ENCODE measurements around the gene DCHS2. TPM values are rescaled to one million over a fixed set of nuclear protein-coding genes. Genes with fewer than 3 reads are reported as not detected.

The DCHS2 gene
- total and polyA plus RNA-seq, 2 of the 8 experiments (the other 6 are each of a cell fraction or from before 2014, with no cell fraction given), result 0.54 to 2.6 TPM

- no peak for FAIRE-seq
- no peak overlapping the region; a peak in 1 of 4 replicates for H3K4me2 ChIP-seq (ENCODE audit: insufficient read depth in 1 of 2, low read depth in 2 of 2, low read length in 2 of 2)
Observed at GRCh38 chr4:154414796-154415195, 76.8 kb downstream of the DCHS2 start.

More at GRCh38 chr4:154414796-154415195, 76.8 kb downstream of the DCHS2 start:
- Histone ChIP-seq H4K91ac (replicated peaks; ENCODE audit: insufficient read length, low read length) (no peak overlapping the region), H3K9ac (replicated peaks in 1 of 4; ENCODE audit: extremely low read depth in 1 of 4, low read depth in 3 of 4, low read length in 3 of 4) (no peak overlapping the region; a peak in 1 of 7 replicates), H4K8ac (ENCODE audit: extremely low read depth, insufficient read depth, low read length) (no peak overlapping the region), H3K79me1 (ENCODE audit: low read depth, low read length) (no peaks in the 10 kb centered on the region), H3K4me1 (replicated peaks in 1 of 4; ENCODE audit: control insufficient read depth in 3 of 4, insufficient read depth in 4 of 4, low read length in 3 of 4) (peaks cover 0 to 5% (median 0%) of the 10 kb centered on the region in 4 experiments; a peak in 1 of 7 replicates), H2BK120ac (replicated peaks; ENCODE audit: low read depth, low read length) (no peak overlapping the region), H2AK5ac (ENCODE audit: low read depth, low read length) (no peak overlapping the region), H2BK20ac (ENCODE audit: low read length) (no peak overlapping the region), H3K27ac (ENCODE audit: low read depth, low read length) (no peak overlapping the region), H3K4ac (replicated peaks; ENCODE audit: insufficient read length, low read depth, low read length) (no peak overlapping the region), H2BK5ac (ENCODE audit: low read depth, low read length) (no peak overlapping the region), H2BK15ac (ENCODE audit: low read length) (no peak overlapping the region), H2AFZ (ENCODE audit: low read length) (no peak overlapping the region), H4K20me1 (replicated peaks in 1 of 2; ENCODE audit: control insufficient read depth in 1 of 2, insufficient read depth in 2 of 2, low read length in 2 of 2) (no peaks in the 10 kb centered on the region), H4K5ac (ENCODE audit: insufficient read length, low read depth, low read length) (no peak overlapping the region), H3K56ac (replicated peaks; ENCODE audit: insufficient read length, low read depth, low read length) (no peak overlapping the region), H3K36me3 (ENCODE audit: control insufficient read depth in 2 of 4, insufficient read depth in 4 of 4, low read length in 3 of 4) (no peaks in the 10 kb centered on the region), H3K23me2 (ENCODE audit: low read depth, low read length) (peaks cover 11% of the 10 kb centered on the region), H3K23ac (ENCODE audit: insufficient read length) (no peak overlapping the region), H3K79me2 (ENCODE audit: control insufficient read depth in 1 of 2, insufficient read depth in 2 of 2, low read length in 2 of 2) (no peaks in the 10 kb centered on the region), H3K27me3 (replicated peaks in 1 of 4; ENCODE audit: control insufficient read depth in 3 of 4, extremely low read depth in 1 of 4, insufficient read depth in 3 of 4, low read length in 3 of 4) (peaks cover 0 to 14% (median 9%) of the 10 kb centered on the region in 4 experiments; a peak in 4 of 7 replicates), H3K14ac (ENCODE audit: insufficient read length) (no peak overlapping the region), H3K9me3 (ENCODE audit: insufficient read depth in 2 of 2, low read depth in 1 of 2, low read length in 1 of 2) (no peaks in the 10 kb centered on the region), H2BK12ac (ENCODE audit: low read depth, low read length) (no peak overlapping the region; the same call in 1 of the 2 replicates), H3K18ac (ENCODE audit: extremely low read depth, low read length) (no peak overlapping the region), H3K4me3 (ENCODE audit: extremely low read depth in 1 of 4, insufficient read depth in 2 of 4, low read depth in 3 of 4, low read length in 4 of 4) (no peak overlapping the region)
- CTCF ChIA-PET (ENCODE audit: partially characterized antibody), result interaction anchor here (0.6 to 4.0 kb wide), 6 partner anchors 12 to 132 kb away, joined by 3 to 42 read pairs (median 8); no protein-coding TSS in a partner anchor
- TF ChIP-seq JUN (IDR thresholded peaks at IDR 0.05; ENCODE audit: low read depth, low read length), result no peak
- POLR2A ChIA-PET (ENCODE audit: partially characterized antibody), result no interaction called here
- 84% methylated on average over 3 of the region's 3 CpGs; no CpG with 5 or more reads in 1 of the 2 experiments for WGBS, 2 experiments (ENCODE audit: extremely low coverage in 1 of 2, insufficient coverage in 1 of 2, insufficient read length in 1 of 2, insufficient replicate concordance in 2 of 2, low coverage in 1 of 2, low lambda C conversion rate in 2 of 2, missing lambda C conversion rate in 1 of 2)
- DNase-seq (ENCODE audit: low read depth in 1 of 2, low spot score in 2 of 2), result no peak

All from H1 (cell line).